Body of pancreas (tissue), 4 donors: ENCODE data around the gene NLRP12. TPM values are rescaled to one million over a fixed set of nuclear protein-coding genes. Genes with fewer than 3 reads are reported as not detected.

ENCODE experiments used
- ATAC-seq: fragments of 150-250 bp; one replicate; pipeline ENCODE4 v1.9.1; 2016
- DNase-seq, 4 donors: peaks; one replicate each; pipeline ENCODE4 v3.0.0-alpha.2; 2019
- H3K27ac ChIP-seq, 4 donors: fragments of 200-600 bp; sonication (generic); 1 replicate in 3 of 4; 2 replicates in 1 of 4; pipeline versions ENCODE4 v1.5.1 to v1.6.1; 2016 to 2019; ENCODE audit warnings: mild to moderate bottlenecking in 1 of 4, mixed read lengths in 1 of 4, moderate library complexity in 1 of 4
- H3K27me3 ChIP-seq, 2 donors: fragments of 200-600 bp; sonication (generic); one replicate each; pipeline ENCODE4 v1.6.0; 2016; ENCODE audit warnings: mild to moderate bottlenecking in 1 of 2
- H3K36me3 ChIP-seq, 2 donors: fragments of 200-600 bp; sonication (generic); replicated peaks in 1 of 2; 2 replicates each; pipeline ENCODE4 v1.5.1; 2016; ENCODE audit warnings: low read depth in 2 of 2; ENCODE audit not compliant: insufficient read depth in 1 of 2
- H3K4me1 ChIP-seq: fragments of 200-600 bp; sonication (generic); one replicate; pipeline ENCODE4 v1.6.0; 2016
- H3K4me3 ChIP-seq, 2 donors: fragments of 200-600 bp; sonication (generic); 1 replicate in 1 of 2; 2 replicates in 1 of 2; pipeline ENCODE4 v1.5.1; 2016 to 2019
- H3K9me3 ChIP-seq, 3 donors: fragments of 200-600 bp; sonication (generic); 1 replicate in 2 of 3; 2 replicates in 1 of 3; pipeline ENCODE4 v1.5.1; 2016
- POLR2A ChIP-seq, 3 donors: fragments of 450-650 bp; IDR thresholded peaks; one replicate each; pipeline ENCODE4 v1.6.1; 2016; ENCODE audit warnings: antibody characterized with exemption in 3 of 3, mild to moderate bottlenecking in 2 of 3
- whole genome bisulfite sequencing, 2 donors: methylation state at CpG; one replicate each; pipeline ENCODE4 v1.1.5; 2017; 5-methylcytosine and 5-hydroxymethylcytosine counted together
- intact Hi-C: fragments of 100-400 bp; cut with DNase I; formaldehyde crosslinking; loops from one replicate; pipeline ENCODE4 v1.15.1; 2023
- total RNA-seq, 2 donors: library from RNA; depleted of rRNA; stranded (reverse); fragments of >200 nt; gene quantifications; one replicate each; pipeline ENCODE4 v1.1.0, GENCODE V29; 2016
- TF ChIP-seq, protein P1 (sequence below), 7 experiments: fragments of 450-650 bp in 4 of 7; fragments of 200-600 bp in 3 of 7; sonication (generic) in 3 of 7; IDR thresholded peaks; one replicate each; pipeline ENCODE4 v1.5.1; 2016 to 2019; ENCODE audit warnings: antibody characterized with exemption in 7 of 7

NLRP12 gene
- total RNA-seq, 2 donors from 2014 or later, result 0.26 TPM; not detected in 1

- WGBS, 2 donors, result 37 to 55% methylated on average over 32 to 35 of the region's 50 CpGs
- Histone ChIP-seq H3K27ac (peak overlapping the region; percentile 69 to 94 (median 84)), H3K4me1 (peaks cover 51% of the 10 kb centered on the region), H3K27me3 (no peaks in the 10 kb centered on the region), H3K9me3 (no peaks in the 10 kb centered on the region), H3K4me3 (no peak overlapping the region), H3K36me3 (no peaks in the 10 kb centered on the region)
- TF ChIP-seq, protein P1, sequence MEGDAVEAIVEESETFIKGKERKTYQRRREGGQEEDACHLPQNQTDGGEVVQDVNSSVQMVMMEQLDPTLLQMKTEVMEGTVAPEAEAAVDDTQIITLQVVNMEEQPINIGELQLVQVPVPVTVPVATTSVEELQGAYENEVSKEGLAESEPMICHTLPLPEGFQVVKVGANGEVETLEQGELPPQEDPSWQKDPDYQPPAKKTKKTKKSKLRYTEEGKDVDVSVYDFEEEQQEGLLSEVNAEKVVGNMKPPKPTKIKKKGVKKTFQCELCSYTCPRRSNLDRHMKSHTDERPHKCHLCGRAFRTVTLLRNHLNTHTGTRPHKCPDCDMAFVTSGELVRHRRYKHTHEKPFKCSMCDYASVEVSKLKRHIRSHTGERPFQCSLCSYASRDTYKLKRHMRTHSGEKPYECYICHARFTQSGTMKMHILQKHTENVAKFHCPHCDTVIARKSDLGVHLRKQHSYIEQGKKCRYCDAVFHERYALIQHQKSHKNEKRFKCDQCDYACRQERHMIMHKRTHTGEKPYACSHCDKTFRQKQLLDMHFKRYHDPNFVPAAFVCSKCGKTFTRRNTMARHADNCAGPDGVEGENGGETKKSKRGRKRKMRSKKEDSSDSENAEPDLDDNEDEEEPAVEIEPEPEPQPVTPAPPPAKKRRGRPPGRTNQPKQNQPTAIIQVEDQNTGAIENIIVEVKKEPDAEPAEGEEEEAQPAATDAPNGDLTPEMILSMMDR (IDR thresholded peaks at IDR 0.05), result no peak
- TF ChIP-seq POLR2A (IDR thresholded peaks at IDR 0.05), result peak in 2 of 3 donors; percentile 17 to 32
- no peak for ATAC-seq
- intact Hi-C loops, result no loop called here
- peak; percentile 35 to 56 (median 52) for DNase-seq
Observed at GRCh38 chr19:53865918-53866864, 42.1 kb upstream of the NLRP12 start.

DNA sequence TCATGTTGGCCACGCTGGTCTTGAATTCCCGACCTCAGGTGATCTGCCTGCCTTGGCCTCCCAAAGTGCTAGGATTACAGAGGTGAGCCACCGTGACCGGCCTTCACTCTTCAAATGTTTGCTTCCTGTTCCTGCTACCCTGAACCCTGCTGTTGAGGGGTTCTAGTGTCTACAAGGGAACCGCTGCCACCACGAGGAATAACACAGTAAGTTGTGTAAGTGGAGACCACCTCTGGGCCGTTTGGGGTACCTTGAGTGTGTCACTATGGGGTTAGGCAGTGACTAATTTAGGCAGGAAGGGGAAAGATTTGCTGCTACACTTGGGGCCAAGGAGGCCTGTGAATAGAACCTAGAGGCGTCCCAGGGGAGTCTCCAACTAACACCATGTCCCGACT lies 41.4 kb upstream of the NLRP12 start:
- peak overlapping the region in 2 of 4 donors; percentile 7 to 89 for H3K27ac ChIP-seq
- ATAC-seq (no peak), DNase-seq (no peak)
- no peaks in the 10 kb centered on the region for H3K27me3 ChIP-seq
- intact Hi-C loops, result no loop called here
- H3K9me3 ChIP-seq, result no peaks in the 10 kb centered on the region
- no peaks in the 10 kb centered on the region for H3K36me3 ChIP-seq
- no peak for TF ChIP-seq POLR2A (IDR thresholded peaks at IDR 0.05)
- TF ChIP-seq, protein P1 (IDR thresholded peaks at IDR 0.05), result no peak
- peaks cover 44% of the 10 kb centered on the region for H3K4me1 ChIP-seq
- WGBS, 2 donors, result 68 to 80% methylated on average over 7 to 9 of the region's 9 CpGs
- H3K4me3 ChIP-seq, result no peak overlapping the region

GRCh38 chr19:53864308-53864836 lies 40.3 kb upstream of the NLRP12 start:
- Histone ChIP-seq H3K36me3 (no peaks in the 10 kb centered on the region), H3K9me3 (no peaks in the 10 kb centered on the region), H3K4me3 (no peak overlapping the region), H3K27me3 (no peaks in the 10 kb centered on the region), H3K27ac (peak overlapping the region in 3 of 4 donors; percentile 17 to 61 (median 49)), H3K4me1 (peaks cover 37% of the 10 kb centered on the region)
- 20 to 27% methylated on average over 4 to 6 of the region's 6 CpGs for WGBS, 2 donors
- TF ChIP-seq, protein P1 (IDR thresholded peaks at IDR 0.05), result no peak
- no peak for TF ChIP-seq POLR2A (IDR thresholded peaks at IDR 0.05)
- DNase-seq (peak; percentile 32 to 67 (median 61)), ATAC-seq (no peak)
- intact Hi-C loops, result no loop called here

- Histone ChIP-seq H3K4me1 (no peaks in the 10 kb centered on the region), H3K4me3 (no peak overlapping the region), H3K9me3 (no peaks in the 10 kb centered on the region), H3K36me3 (no peaks in the 10 kb centered on the region), H3K27me3 (no peaks in the 10 kb centered on the region), H3K27ac (no peak overlapping the region)
- WGBS, 2 donors, result 58 to 63% methylated on average over 2 of the region's 2 CpGs
- ATAC-seq (no peak), DNase-seq (no peak)
- TF ChIP-seq, protein P1 (IDR thresholded peaks at IDR 0.05), result no peak
- TF ChIP-seq POLR2A (IDR thresholded peaks at IDR 0.05), result no peak
- intact Hi-C loops, result loop anchor here (10.0 kb wide), 1 partner anchor 171 kb away; no protein-coding TSS in a partner anchor
Observed at GRCh38 chr19:53853707-53854106, 29.6 kb upstream of the NLRP12 start.
